DMS153 (cell line): ENCODE results near the gene ADORA2A.

Source experiments
- DNase-seq: peaks from one replicate; lab custom pipeline; 2025; lab: John Stamatoyannopoulos, UW

The ADORA2A gene

GRCh38 chr22:24403346-24403745 is 24.1 kb upstream of the ADORA2A start:
- no peak for DNase-seq

DNA sequence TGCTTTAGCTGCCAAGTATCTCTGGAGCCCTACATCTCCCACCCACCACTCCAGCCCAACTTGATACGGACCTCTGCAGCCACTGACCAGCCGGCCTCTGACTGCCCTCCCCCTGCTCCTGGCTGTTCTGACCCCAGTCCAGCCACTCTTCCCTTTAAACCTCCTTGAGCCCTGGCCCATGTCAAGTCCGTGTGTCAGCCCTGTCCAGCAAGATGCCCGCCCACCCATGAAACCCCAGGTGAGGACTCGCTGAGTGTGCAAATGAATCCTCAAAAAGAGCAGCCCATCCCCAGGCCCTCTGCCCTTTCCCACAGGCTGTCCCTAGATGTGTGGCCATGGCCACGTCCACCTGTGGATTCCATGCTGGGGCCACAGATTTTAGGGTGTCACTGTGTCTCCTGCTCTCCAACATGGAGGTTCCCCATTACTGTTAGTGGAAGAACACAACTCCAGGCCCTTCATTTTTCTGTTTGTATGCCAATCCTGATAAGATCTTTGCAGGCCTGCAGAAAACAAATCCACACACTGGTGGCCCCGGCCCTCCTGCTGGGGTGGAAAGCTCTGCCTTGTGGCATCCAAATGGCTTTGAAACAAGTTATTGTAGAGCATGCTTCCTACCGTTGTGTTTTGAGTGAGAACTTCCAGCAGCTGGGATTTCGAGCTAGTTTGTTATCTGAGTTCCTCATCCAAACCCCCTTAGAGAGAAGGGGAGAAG is 22.7 kb upstream of the ADORA2A start:
- DNase-seq = no peak

DNA sequence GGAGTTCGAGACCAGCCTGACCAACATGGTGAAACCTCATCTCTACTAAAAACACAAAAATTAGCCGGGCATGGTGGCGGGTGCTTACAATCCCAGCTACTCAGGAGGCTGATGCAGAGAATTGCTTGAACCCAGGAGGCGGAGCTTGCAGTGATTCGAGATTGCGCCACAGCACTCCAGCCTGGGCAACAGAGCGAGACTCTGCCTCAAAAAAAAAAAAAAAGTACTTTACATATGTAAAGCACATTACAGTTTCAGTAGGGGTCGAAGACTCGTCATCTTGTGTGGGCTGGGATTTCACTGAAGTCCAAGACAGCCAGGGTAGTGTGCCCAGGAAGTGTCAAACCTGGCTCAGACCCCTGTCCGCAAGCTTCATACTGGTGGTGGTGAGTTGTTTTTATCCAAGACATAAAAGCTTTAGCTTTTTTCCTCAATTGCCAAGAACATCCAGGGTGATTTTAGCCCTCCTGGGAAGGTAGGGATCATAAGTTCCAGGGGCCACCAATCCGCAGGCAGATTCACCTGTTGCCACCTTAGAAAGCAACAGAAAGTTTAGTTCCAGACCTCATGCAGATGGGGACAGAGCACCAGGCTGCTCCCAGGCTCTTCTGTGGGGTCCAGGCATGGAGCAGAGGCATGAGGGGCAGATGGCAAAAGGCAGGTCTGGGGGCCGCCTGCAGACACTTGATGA is 21.6 kb upstream of the ADORA2A start:
- DNase-seq = no peak

GRCh38 chr22:24406322-24407277 is 20.8 kb upstream of the ADORA2A start:
- no peak for DNase-seq

- no peak for DNase-seq
Observed at GRCh38 chr22:24407278-24407665, 20.1 kb upstream of the ADORA2A start.

DNA sequence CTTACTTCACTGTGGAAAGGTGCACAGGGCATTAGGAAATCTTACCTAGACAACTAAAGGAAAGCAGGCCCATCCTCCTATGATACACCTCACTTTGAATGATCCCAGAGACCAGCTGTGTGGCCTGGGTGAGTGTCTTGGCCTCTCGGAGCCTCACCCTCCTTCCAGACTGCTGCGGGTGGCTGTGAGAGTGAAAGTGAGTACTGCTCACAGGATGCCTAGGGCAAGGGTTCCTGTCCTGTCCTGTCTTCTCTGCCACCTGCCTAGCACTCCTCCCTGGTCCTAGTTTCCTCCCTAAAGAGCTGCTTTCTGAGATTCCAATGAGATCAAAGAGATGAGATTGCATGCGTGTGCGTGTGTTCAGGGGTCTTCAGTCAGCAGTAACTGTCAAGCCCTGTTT is 19.5 kb upstream of the ADORA2A start:
- DNase-seq = no peak

GRCh38 chr22:24408630-24409029 is 18.8 kb upstream of the ADORA2A start:
- no peak for DNase-seq

DNA sequence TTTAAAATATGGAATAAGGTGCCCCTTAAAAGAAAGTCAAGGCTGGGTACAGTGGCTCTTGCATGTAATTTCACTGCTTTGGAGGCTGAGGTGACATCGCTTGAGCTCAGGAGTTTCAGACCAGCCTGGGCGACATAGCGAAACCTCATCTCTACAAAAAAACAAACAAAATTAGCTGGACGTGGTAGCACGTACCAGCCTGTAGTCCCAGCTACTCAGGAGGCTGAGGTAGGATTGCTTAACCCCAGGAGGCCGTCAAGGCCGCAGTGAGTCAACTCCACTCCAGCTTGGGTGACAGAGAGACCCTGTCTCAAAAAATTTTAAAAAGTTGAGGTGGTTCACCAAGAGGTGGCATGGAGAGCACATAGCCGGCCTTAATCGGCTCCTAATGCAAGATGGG is 17.7 kb upstream of the ADORA2A start:
- DNase-seq = no peak

- DNase-seq = no peak
Observed at GRCh38 chr22:24410110-24410856, 17.1 kb upstream of the ADORA2A start.

GRCh38 chr22:24411256-24412004 is 16.0 kb upstream of the ADORA2A start:
- DNase-seq = no peak

GRCh38 chr22:24412274-24412673 is 15.1 kb upstream of the ADORA2A start:
- no peak for DNase-seq

DNA sequence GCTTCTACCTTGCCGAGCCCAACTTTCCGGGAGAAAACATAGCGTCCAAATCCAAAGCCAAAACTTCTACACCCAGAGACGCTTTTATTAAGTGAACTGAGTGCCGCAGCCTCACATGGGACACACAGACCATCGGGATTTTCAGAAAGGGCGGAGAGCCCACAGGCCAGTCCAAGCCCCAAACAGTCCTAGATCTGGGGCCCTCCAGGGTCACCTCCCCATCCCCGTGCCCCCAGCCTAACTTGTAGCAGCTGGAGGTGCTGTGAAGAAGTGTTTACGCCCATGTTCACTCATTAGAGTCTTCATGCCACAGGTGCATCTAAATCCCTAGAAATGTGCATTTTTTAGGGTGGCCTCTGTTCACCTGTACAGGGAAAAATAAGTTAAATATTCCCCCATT is 14.1 kb upstream of the ADORA2A start:
- no peak for DNase-seq

GRCh38 chr22:24413736-24414385 is 13.5 kb upstream of the ADORA2A start:
- DNase-seq = no peak

DNA sequence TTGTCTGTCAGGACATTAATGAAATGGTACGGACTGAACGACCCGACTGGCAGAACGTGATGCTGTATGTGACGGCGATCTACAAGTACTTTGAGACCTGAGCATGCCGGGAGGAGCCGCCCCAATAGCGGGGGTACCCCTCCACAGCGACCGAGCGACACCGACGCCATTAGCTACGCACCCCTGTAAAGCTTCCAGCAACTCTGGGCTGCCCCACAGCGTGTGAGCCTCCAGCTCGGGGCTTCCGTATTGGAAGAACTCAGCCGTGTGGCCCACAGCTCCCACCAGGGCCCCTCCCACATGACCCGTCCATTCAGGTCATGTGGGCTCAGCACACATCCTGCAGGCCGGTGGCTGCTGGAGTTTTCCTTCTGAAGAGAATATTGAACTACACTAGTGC is 12.9 kb upstream of the ADORA2A start:
- no peak for DNase-seq

- DNase-seq = no peak
Observed at GRCh38 chr22:24414984-24415945, 12.1 kb upstream of the ADORA2A start.

DNA sequence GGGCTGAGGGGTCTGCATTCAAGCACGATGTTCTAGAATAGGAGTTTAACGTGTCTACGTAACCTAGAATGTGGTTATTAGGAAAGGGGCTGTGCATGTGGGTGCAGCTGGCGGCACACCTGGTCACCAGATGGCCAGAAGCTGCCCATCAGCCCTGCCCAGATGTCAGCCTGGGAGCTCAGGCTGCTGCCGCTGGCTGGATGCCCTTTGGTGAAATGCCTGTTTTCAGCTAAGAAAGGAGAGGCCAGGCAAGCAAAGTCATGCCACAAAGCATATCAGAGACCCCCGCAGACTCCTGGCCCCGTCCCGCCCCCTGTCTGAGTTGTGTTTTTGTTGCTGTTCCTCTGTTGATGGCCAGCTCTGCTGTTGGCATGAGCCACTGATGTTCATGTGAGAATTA is 11.3 kb upstream of the ADORA2A start:
- no peak for DNase-seq

DNA sequence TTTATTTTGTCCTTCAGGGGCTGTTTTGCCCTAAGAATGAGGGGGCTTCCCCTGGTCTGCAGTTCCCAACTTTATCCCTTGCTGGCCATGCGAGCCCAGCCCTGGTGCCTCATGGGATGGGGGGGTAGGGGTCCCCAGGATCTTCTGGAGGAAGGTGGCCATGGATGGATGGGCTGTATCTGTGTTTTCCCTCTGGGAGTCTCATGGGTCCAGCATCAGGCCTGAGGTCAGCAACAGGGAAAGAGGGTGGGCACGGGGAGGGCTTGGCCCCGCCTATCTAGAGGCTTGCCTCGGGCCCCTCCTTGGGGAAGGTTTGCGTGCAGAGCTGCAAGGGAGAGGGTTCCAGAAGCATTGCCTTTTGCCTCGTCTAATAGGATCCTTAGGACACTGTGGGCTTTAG is 10.8 kb upstream of the ADORA2A start:
- DNase-seq = no peak

DNA sequence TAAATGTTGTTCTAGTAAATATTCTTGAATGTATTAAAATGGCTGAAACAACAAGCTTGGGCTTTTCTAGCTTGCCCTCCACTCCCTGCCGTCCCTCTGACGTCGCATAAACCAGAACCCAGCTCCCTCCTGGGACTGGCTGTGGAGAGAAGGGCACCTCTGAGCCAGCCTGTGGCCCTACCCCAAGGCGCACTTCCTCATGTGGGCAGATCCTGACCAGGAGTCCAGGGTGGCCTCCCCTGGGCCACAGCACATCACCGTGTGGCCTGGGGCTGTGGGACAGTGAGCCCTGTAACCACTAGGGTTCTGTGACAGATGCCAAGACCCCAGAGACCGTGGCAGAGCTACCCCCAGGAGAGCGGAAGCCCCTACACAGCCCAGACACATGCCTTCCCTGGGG is 10.2 kb upstream of the ADORA2A start:
- DNase-seq = no peak

DNA sequence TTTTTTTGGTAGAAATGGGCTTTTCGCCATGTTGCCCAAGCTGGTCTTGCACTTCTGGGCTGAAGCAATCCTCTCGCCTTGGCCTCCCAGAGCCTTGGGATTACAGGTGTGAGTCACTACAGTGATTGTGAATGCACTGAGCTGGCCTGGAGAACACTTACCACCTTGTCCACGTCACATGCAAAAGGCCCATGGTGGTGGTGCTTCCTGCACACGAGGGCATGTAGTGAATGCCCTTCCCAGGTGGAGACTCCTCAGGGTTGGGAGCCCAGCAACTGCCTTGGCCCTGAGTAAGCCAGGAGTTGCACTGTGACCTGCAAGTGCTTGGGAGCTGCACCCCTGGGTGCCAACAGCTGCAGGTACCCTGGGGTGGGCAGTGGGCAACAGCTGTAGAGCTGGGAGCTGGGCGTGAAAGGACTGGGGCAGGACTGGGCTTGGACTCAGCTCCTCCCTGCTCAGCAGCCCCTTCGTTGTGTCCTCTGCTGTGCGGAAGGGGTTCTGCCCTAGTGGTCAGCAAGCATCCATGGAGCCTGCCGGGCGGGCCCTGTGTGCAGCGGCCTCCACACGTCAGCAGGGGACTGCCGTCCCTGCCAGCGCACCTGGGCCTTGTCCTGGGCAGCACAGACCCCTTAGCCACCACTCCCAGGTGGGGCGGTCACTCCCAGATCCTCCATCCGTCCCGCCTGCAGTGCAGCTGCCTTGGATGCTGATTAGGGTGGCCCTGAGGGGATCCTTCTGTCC is 9.3 kb upstream of the ADORA2A start:
- DNase-seq = no peak
